ENCODE data around the gene TIMM17B. TPM values are rescaled to one million over a fixed set of nuclear protein-coding genes. Genes with fewer than 3 reads are reported as not detected.
A peak's percentile ranks its signal among the peaks of the same experiment; 100 is the strongest.
"Not testable (repeated sequence)": the region's sequence is repeated elsewhere in the genome, so short reads cannot be mapped to it uniquely, and the experiment has no call there.

The TIMM17B gene
- polyA plus RNA-seq, 3 donors from 2014 or later = 76.0 to 88.2 (median 85.3) TPM

- H3K27ac Mint-ChIP-seq = peak overlapping the region in 1 of 6 donors; percentile 40
These were observed 3.5 kb upstream of the TIMM17B start for GRCh38 chrX:48901069-48901468.

GRCh38 chrX:48899078-48899410 lies 1.5 kb upstream of the TIMM17B start:
- peak overlapping the region in 1 of 5 donors; percentile 21 for H3K4me3 Mint-ChIP-seq
- no peaks in the 10 kb centered on the region for H3K36me3 Mint-ChIP-seq
- H3K27me3 Mint-ChIP-seq (ENCODE audit: low read depth in 3 of 3) = peaks cover 5 to 10% (median 8%) of the 10 kb centered on the region in 3 donors

More at GRCh38 chrX:48901069-48901468, 3.5 kb upstream of the TIMM17B start:
- no peaks in the 10 kb centered on the region for H3K9me3 Mint-ChIP-seq
- DNase-seq = no peak
- peaks cover 5 to 10% (median 8%) of the 10 kb centered on the region in 3 donors for H3K27me3 Mint-ChIP-seq (ENCODE audit: low read depth in 3 of 3)
- H3K4me1 Mint-ChIP-seq = peaks cover 16 to 21% of the 10 kb centered on the region in 2 donors
- H3K36me3 Mint-ChIP-seq = no peaks in the 10 kb centered on the region
- H3K4me3 Mint-ChIP-seq = no peak overlapping the region

GRCh38 chrX:48897157-48897624 lies 377 bp downstream of the TIMM17B start:
- Mint-ChIP-seq H3K27me3 (ENCODE audit: low read depth in 3 of 3) (peaks cover 5 to 15% (median 8%) of the 10 kb centered on the region in 3 donors), H3K4me3 (peak overlapping the region; percentile 88 to 98 (median 95)), H3K4me1 (peaks cover 19 to 21% of the 10 kb centered on the region in 2 donors), H3K9me3 (no peaks in the 10 kb centered on the region), H3K36me3 (no peaks in the 10 kb centered on the region), H3K27ac (peak overlapping the region; percentile 95 to 98 (median 98))
- DNase-seq = peak; percentile 51 to 58 (median 58)

More at GRCh38 chrX:48899078-48899410, 1.5 kb upstream of the TIMM17B start:
- DNase-seq = no peak
- Mint-ChIP-seq H3K4me1 (peaks cover 17 to 21% of the 10 kb centered on the region in 2 donors), H3K9me3 (no peaks in the 10 kb centered on the region), H3K27ac (peak overlapping the region in 2 of 6 donors; percentile 34)

GRCh38 chrX:48896611-48897011 lies 957 bp downstream of the TIMM17B start:
- peak overlapping the region; percentile 95 to 98 (median 98) for H3K27ac Mint-ChIP-seq
- H3K36me3 Mint-ChIP-seq = no peaks in the 10 kb centered on the region
- peak overlapping the region; percentile 88 to 98 (median 95) for H3K4me3 Mint-ChIP-seq

GRCh38 chrX:48894891-48895290 lies 2.7 kb downstream of the TIMM17B start:
- H3K4me3 Mint-ChIP-seq = peak overlapping the region in 2 of 5 donors; percentile 21 to 47
- H3K27ac Mint-ChIP-seq = peak overlapping the region in 1 of 6 donors; percentile 71
- H3K36me3 Mint-ChIP-seq = no peaks in the 10 kb centered on the region
- peaks cover 29 to 30% of the 10 kb centered on the region in 2 donors for H3K4me1 Mint-ChIP-seq
- H3K9me3 Mint-ChIP-seq = no peaks in the 10 kb centered on the region
- no peak for DNase-seq
- H3K27me3 Mint-ChIP-seq (ENCODE audit: low read depth in 3 of 3) = peaks cover 8 to 14% (median 8%) of the 10 kb centered on the region in 3 donors

More at GRCh38 chrX:48896611-48897011, 957 bp downstream of the TIMM17B start:
- peaks cover 5 to 15% (median 8%) of the 10 kb centered on the region in 3 donors for H3K27me3 Mint-ChIP-seq (ENCODE audit: low read depth in 3 of 3)
- H3K4me1 Mint-ChIP-seq = peaks cover 21 to 24% of the 10 kb centered on the region in 2 donors
- H3K9me3 Mint-ChIP-seq = no peaks in the 10 kb centered on the region
- DNase-seq = no peak

- H3K9me3 Mint-ChIP-seq = peaks cover 0 to 1% (median 0%) of the 10 kb centered on the region in 6 donors
- H3K27ac Mint-ChIP-seq = peak overlapping the region in 1 of 6 donors; percentile 17
- H3K4me1 Mint-ChIP-seq = peaks cover 29 to 30% of the 10 kb centered on the region in 2 donors
- no peak for DNase-seq
- H3K4me3 Mint-ChIP-seq = no peak overlapping the region
- H3K27me3 Mint-ChIP-seq (ENCODE audit: low read depth in 3 of 3) = peaks cover 5 to 14% (median 8%) of the 10 kb centered on the region in 3 donors
- H3K36me3 Mint-ChIP-seq = no peaks in the 10 kb centered on the region
These were observed 3.8 kb downstream of the TIMM17B start for GRCh38 chrX:48893556-48894348.

GRCh38 chrX:48892896-48893295 lies 4.7 kb downstream of the TIMM17B start:
- DNase-seq = no peak
- Mint-ChIP-seq H3K4me3 (peak overlapping the region in 2 of 5 donors; percentile 47 to 64), H3K4me1 (peaks cover 23 to 24% of the 10 kb centered on the region in 2 donors), H3K9me3 (peaks cover 0 to 1% (median 0%) of the 10 kb centered on the region in 6 donors), H3K27me3 (ENCODE audit: low read depth in 3 of 3) (peaks cover 4 to 14% (median 4%) of the 10 kb centered on the region in 3 donors), H3K27ac (no peak overlapping the region), H3K36me3 (no peaks in the 10 kb centered on the region)

GRCh38 chrX:48891402-48892288 lies 5.9 kb downstream of the TIMM17B start:
- peak overlapping the region; percentile 75 to 84 (median 78) for H3K4me3 Mint-ChIP-seq
- H3K4me1 Mint-ChIP-seq = peaks cover 12 to 18% of the 10 kb centered on the region in 2 donors
- H3K36me3 Mint-ChIP-seq = no peaks in the 10 kb centered on the region
- DNase-seq = peak; percentile 76 to 80 (median 80)
- peaks cover 0 to 7% (median 4%) of the 10 kb centered on the region in 3 donors for H3K27me3 Mint-ChIP-seq (ENCODE audit: low read depth in 3 of 3)
- peaks cover 0 to 1% (median 0%) of the 10 kb centered on the region in 6 donors for H3K9me3 Mint-ChIP-seq
- H3K27ac Mint-ChIP-seq = peak overlapping the region in 3 of 6 donors; percentile 20 to 69 (median 24)

- Mint-ChIP-seq H3K27ac (peak overlapping the region in 5 of 6 donors; percentile 34 to 80 (median 67)), H3K27me3 (ENCODE audit: low read depth in 3 of 3) (peaks cover 0 to 7% (median 4%) of the 10 kb centered on the region in 3 donors), H3K9me3 (peaks cover 0 to 1% (median 0%) of the 10 kb centered on the region in 6 donors), H3K4me1 (peaks cover 8 to 14% of the 10 kb centered on the region in 2 donors), H3K4me3 (peak overlapping the region; percentile 79 to 91 (median 82)), H3K36me3 (no peaks in the 10 kb centered on the region)
- no peak for DNase-seq
These were observed 6.6 kb downstream of the TIMM17B start for GRCh38 chrX:48890934-48891401.

GRCh38 chrX:48890296-48890925 lies 7.2 kb downstream of the TIMM17B start:
- Mint-ChIP-seq H3K27ac (peak overlapping the region in 5 of 6 donors; percentile 34 to 80 (median 67)), H3K9me3 (peaks cover 0 to 1% (median 0%) of the 10 kb centered on the region in 6 donors), H3K4me3 (peak overlapping the region; percentile 79 to 91 (median 82)), H3K4me1 (peaks cover 8 to 14% of the 10 kb centered on the region in 2 donors), H3K27me3 (ENCODE audit: low read depth in 3 of 3) (peaks cover 0 to 7% (median 4%) of the 10 kb centered on the region in 3 donors), H3K36me3 (no peaks in the 10 kb centered on the region)
- no peak for DNase-seq

- not testable (repeated sequence) for H3K4me1 Mint-ChIP-seq; H3K4me3 Mint-ChIP-seq; H3K27ac Mint-ChIP-seq; H3K27me3 Mint-ChIP-seq (ENCODE audit: low read depth in 3 of 3); H3K9me3 Mint-ChIP-seq; H3K36me3 Mint-ChIP-seq; DNase-seq
These were observed 11.0 kb downstream of the TIMM17B start for GRCh38 chrX:48886586-48886985.

- DNase-seq = no peak
- Mint-ChIP-seq H3K27me3 (ENCODE audit: low read depth in 3 of 3) (peaks cover 0 to 9% (median 4%) of the 10 kb centered on the region in 3 donors), H3K4me1 (no peaks in the 10 kb centered on the region), H3K36me3 (no peaks in the 10 kb centered on the region), H3K27ac (no peak overlapping the region), H3K4me3 (no peak overlapping the region), H3K9me3 (no peaks in the 10 kb centered on the region)
These were observed 13.8 kb downstream of the TIMM17B start for GRCh38 chrX:48883729-48884128.

- H3K36me3 Mint-ChIP-seq, DNase-seq, H3K9me3 Mint-ChIP-seq, H3K4me3 Mint-ChIP-seq, H3K27ac Mint-ChIP-seq, H3K4me1 Mint-ChIP-seq: not testable (repeated sequence)
- peaks cover 0 to 12% (median 3%) of the 10 kb centered on the region in 3 donors for H3K27me3 Mint-ChIP-seq (ENCODE audit: low read depth in 3 of 3)
These were observed 20.6 kb downstream of the TIMM17B start for GRCh38 chrX:48876944-48877343.

All from immature natural killer cell (primary cell).